GM04503 (cell line): ENCODE measurements around the gene STARD8.
"Not testable (repeated sequence)": the region's sequence is repeated elsewhere in the genome, so short reads cannot be mapped to it uniquely, and the experiment has no call there.

Experiments
- DNase-seq: peaks from one replicate; pipeline ENCODE4 v3.0.0-alpha.2; 2012; ENCODE audit warnings: low read depth

Gene STARD8

DNA sequence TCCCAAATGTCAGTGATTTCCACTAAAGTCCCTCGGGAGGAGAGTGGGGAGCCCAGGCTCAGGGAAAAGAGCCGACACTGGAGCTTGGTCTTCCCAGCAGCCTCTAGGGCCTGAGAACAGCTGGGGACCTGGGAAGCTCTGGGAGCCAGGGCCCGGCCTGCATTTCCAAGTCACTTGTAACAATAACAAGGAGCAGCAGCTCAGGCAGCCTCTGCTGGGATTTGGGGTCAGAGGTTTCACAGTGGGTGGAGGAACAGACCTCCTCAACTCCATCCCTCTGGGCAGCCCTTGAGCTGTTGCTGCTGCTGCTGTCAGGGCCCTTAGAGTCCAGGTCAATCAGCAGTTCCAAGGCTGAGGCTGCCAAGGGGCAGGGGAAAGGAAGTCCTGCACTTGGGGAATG, 11.1 kb downstream of the STARD8 start:
- no peak for DNase-seq

GRCh38 chrX:68659385-68659784, 11.9 kb downstream of the STARD8 start:
- no peak for DNase-seq

DNA sequence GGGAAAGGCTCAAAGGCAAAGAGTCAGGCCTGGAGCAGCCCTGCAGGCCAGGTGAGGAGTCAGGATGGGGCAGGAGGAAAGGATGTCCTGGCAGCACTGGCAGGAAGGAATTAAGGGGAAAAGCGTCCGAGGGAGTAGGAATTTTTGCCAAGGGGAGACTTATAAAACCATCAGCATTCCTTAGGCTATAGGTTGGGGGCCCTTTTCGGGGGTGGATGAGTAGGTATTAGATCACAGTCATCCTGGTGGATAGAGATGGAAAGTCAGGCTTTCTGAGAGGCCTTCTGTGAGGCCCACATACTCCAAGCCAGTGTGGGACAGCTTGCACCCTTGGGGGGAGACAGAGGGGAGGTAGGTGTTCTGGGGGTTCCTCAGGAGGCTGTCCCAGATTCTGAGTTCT, 12.3 kb downstream of the STARD8 start:
- DNase-seq = no peak

DNA sequence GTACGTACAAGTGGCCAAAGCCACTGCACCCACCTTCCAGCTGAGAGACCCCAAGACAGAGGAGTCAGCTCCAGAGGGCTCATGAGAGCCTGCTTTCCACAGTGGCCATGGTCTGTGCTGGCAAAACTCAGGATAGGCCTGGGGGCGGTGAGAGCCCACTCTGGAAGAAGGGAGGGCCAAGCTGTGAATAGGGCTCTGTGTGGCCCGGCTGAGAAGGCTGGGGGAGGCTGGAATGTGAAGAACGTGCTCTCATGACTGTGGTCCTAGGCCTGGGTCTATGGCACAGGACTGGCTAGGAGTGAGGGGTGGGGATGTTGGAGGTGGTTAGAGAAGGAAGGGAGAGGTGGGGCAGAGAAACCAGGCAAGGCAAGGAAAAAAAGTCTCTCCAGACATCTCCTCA, 13.3 kb downstream of the STARD8 start:
- no peak for DNase-seq

GRCh38 chrX:68665502-68665901, 18.0 kb downstream of the STARD8 start:
- no peak for DNase-seq

DNA sequence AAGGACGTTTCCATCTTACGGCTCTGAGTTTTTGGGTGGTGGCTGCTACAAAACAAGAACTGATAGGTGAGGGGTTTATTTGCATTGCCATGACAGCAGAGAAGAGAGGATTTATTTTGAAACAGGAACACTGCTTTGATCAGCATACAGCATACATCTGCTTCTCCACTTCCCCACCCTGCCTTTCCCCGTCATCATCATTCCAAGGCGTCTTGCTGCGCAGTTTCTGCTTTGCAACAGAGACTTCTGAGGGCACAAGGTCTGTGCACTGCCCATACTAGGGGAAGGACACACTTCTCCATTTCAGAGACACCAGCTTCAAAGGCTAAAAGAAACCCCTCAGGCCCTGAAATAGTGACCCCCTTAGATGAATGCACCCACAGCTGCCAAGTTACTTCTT, 19.1 kb downstream of the STARD8 start:
- DNase-seq = no peak

- no peak for DNase-seq
Observed at GRCh38 chrX:68669094-68669860, 21.8 kb downstream of the STARD8 start.

- no peak for DNase-seq
Observed at GRCh38 chrX:68669871-68670270, 22.4 kb downstream of the STARD8 start.

DNA sequence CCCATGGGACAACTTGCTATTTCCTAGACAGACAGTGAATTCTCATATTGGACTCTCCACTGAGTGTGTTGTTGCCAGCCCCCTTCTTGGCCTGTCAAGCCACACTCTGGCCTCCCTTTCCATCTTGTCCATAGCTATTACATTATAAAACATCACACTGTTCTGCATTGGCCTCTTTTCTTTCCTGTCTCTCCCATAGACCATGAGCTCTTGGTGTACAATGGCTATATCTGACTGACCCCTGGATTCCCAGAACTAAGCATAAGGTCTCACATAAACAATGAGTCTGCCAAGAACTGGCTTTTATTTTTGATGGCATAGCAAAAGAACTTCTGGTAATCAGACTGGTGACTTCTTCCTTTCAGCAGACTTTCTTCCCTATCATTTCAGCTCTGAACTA, 23.8 kb downstream of the STARD8 start:
- no peak for DNase-seq

DNA sequence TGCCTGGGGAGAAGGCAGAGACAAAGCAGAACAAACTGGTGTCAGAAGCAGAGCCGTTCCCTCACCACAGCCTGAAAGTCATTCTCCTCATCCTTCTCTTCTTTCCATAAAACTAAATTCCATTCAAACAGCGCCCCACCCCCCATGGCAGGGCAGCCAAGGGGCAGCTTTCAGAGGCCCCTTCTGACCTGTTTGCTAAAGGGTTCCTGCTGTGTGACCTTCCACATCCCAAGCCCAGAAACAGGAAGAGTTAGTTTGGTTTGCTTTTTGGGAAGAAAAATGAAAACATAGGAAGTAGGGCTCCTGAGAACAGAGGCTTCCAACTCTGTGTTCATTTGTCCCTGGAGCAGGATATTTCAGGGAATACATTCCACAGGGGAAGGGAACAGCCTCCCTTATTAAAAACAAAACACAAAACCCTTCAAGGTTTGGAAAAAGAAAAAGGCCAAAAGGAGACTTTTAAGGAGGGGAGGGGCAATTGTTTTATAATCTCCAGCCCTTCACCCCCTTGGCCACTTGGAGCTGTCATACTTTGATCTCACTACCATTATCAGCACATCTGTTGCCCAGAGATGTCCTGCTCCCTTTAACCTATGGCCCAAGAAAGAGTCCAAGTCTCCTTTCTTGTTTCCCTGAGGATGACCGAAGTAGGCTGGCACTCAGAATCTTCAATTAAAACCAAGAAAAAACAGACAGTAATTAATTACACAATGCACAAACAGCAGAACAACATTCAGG, 25.3 kb downstream of the STARD8 start:
- DNase-seq = no peak

DNA sequence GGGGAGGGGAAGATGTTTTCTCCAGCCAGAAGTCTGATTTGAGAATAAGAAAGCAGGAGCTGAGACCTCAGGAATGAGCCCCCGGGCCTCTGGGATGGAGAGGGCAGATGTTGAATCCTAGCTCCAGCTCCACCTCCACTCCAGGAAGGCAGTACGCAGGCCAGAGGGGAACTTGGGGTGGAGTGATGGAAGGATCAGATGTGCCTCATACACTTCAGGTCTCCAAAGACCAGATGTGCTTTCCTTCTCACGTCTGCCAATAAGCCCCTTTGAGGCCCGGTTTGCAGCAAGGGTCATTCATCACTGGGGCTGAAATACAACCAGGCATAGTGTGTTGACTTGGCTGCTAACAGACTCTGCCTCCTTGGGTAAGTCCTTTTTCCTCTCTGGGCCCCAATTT, 28.1 kb downstream of the STARD8 start:
- DNase-seq = no peak

DNA sequence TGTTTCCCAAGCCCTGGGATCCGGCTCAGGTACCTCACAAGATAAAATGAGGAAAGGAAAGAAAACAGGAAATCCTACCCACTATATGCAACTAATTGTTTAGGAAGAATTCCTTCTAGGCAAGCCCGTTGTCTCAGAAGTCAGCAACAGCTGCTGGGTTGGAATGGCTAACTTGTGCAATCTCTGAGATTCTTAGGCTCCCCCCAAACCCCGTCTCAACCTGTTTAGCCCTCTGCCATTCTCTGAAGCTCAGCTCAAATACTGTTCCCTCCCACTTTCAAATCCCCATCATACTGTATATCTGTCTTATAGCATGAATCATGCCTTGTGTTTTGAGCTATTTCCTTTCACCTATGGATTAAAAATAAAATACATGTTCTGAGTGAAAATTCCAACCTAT, 28.9 kb downstream of the STARD8 start:
- no peak for DNase-seq

DNA sequence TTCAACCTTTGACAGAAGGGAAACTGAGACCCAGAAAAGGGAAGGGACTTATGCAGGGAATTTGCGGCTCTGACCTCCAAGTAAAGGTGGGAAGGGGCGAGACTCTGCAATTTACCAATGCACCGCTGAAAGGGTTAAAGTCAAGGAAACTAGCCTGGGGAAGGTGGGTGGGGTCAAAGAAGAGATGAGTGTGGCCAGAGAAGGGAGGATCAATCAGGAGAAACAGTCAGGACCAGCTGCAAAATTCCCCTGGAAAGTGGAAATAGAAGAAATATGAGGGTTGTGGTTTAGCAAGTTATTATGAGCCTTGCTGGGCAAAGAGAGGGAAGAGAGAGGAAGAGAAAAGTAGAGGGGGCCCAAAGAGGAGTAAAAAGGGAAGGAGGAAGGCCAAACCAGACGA, 30.5 kb downstream of the STARD8 start:
- no peak for DNase-seq

DNA sequence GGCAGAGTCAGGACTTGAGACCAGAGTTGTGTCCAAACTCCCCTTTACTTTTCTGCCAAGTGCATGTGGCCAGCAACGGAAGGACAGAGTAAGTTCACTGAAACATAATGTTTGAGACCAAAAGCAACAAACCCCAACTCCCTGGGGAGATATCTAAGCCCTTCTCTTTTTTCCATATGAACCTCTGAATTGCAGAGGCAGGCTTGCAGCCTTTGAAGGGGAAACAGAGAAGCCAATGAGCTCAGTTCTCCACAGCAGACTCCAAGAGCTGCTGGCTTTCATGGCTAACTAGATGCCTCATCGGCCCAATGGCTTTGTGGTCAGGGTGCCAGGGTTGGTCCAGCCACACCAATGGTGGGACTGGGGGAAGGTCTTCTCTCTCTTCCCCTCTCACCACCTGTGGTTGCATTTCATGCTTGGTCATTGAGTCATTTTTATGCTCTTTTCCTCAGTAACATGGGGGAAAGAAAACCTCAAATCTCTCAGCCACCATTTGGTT, 34.0 kb downstream of the STARD8 start:
- DNase-seq = peak; percentile 35

- DNase-seq = no peak
Observed at GRCh38 chrX:68682790-68683189, 35.3 kb downstream of the STARD8 start.

GRCh38 chrX:68683580-68683979, 36.1 kb downstream of the STARD8 start:
- no peak for DNase-seq

DNA sequence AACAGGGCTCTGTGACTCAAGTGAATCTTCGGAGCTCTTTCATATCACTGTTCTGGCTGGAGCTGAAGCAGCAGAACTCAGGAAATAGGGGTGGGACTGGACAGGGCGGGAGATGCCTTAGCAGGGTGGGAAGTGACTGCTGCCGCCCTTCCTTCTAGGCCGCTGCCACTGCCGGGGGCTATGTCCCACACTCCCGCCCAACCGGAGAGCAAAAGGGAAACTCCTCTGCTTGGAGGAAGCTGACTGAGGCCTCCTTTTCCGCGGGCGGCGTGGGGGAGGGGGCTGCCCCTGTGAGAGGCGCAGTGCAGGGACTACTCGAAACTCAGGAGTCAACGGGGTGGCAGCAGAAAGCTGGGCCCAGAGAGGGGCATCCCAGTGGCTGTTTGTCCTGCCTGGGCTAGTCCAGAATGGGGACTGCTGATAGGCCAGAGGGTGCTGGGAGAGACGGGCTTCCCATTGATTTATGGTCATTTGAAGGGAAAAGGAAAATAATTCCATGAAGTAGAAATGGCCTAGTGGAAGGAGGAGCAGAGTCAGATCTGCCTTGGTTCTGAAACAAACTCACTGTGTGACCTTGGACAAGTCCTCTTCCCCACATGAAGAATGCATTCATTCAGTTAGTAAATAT, 36.9 kb downstream of the STARD8 start:
- no peak for DNase-seq

DNA sequence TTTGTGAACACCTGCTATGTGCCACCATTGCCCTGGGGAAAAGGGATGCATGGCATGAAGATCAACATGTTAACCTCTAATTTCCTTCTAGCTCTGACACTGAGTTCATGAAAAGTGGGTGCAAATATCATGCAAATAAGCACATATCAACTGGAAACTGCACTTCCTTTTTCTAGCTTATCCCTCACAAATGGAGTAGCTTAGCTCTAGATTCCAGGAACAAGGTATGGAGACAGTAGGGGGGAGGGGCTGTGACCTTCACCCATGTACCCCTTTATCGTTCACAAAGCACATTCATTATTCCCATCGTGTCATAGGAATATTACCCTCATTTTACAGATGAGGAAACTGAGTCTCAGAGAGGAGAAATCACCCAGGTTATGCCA, 37.4 kb downstream of the STARD8 start:
- DNase-seq = no peak

- no peak for DNase-seq
Observed at GRCh38 chrX:68685685-68686084, 38.2 kb downstream of the STARD8 start.

GRCh38 chrX:68686097-68686977, 38.9 kb downstream of the STARD8 start:
- no peak for DNase-seq

GRCh38 chrX:68688931-68689330, 41.5 kb downstream of the STARD8 start:
- DNase-seq = not testable (repeated sequence)

DNA sequence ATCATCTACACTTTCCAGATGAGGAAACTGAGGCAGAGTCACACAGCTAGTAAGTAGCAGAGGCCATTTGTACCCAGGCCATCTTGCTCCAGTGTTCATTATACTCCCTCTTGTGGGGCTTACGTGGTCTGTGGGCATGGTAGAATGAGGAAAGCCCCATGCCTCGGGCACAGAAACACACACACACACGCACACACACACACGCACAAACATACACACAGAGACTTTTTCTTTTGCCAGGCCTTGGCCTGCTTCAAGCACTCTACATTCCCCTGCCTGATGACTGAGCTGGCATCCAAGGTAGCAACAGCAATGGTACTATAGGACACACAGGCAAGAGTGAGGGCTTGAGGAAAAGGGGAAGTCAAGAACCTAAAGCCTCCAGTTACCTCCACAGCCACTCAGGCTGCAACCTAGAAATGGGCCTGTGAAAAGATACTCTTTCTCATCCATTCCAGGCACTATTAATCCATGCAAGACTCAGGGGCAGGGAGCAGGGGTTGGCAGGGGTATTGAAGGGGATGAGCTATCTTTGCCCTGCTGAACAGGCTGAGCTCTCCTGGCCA, 43.6 kb downstream of the STARD8 start:
- no peak for DNase-seq
